Activated CD4-positive, alpha-beta T cell treated with anti-CD3 and anti-CD28 coated beads, Interleukin-2, amount 50 U/mL, for 4 hours (primary cell): ENCODE data around the gene PPP1R13B.

Source experiments
- DNase-seq, 2 experiments: peaks; one replicate each; pipeline ENCODE4 v3.0.0-alpha.2; 2020

PPP1R13B gene

DNA sequence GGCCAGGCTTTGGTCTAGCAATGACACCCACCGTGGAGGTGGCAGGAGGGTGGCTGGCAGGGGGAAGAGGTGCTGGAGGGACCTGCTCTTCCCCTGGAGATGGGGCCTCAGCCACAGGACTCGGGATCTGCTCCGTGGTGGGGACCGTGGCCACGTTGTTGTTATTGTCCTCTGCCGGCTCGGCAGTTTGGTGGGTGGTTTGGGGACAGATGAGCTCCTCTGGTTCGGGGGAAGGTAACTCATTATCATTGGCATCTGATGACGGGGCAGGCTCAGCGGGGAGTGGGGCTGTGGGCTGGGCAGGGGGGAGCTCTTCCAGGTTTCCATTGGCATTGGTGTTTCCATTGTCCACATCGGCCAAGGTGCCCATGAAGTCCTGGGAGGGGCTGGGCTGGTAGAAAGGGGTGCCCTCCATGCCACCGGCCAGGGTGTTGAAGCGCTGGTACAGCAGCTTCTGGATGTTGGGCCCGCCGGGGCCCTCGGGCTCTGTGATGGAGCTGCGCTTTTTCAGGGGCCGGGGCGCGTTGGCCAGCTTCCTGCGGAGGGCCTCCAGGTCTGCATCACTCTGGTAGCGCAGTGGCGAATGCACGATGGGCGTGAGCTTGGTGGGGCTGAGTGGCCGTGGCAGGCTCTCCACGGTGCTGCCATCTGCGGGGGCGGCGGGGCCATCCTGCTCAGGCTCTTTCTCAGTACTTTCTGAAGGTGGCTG, 107.4 kb downstream of the PPP1R13B start:
- DNase-seq = no peak

DNA sequence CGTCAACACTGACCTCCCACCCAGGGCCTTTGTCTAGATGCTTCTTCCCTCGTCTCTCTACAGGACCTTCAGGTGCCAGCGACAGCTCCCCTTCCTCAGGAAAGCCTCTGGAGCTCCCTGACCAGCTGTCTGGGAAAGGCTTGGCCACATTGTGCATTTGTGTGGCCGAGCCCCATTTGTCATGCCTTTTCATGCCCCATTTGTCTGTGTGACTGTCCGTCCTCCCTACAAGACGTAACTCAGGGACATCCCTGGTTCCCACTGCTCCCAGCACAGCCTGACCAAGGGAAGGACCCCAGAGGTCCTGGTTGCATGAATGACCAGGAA, 107.9 kb downstream of the PPP1R13B start:
- no peak for DNase-seq

DNA sequence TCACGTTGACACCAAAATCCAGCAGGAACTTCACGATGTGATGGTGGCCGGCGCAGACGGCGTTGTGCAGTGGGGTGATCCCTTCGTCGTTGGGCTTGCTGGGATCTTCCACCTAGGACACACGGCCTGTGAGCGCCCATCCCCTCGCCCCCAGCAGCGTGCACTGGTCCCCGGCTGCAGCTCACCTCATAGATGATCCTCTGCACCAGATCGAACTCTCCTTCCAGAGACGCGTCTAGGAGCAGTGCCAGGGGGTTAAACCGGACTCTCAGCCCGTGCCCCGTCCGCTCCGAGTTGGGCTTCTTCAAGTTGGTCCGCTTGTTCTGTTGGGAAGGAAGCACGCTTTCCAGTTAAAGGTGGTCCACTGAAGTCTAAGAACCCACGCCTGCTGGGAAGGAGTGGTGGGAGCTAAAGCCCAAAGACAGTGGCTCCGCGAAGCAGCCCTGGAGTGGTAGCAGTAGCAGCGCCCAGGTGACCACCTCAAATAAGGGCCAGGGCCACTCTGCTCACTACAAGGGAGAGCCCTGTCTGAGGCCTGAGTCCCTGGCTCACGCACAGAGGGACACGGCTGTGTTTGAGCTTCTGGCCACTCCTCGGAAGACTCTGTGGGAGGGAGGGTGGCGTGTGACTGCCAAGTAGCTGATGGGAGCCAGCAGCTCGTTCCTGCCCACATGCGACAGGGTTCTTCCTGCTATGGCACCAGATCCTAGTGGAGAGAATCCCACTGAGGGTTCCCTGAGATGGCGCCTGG, 108.5 kb downstream of the PPP1R13B start:
- DNase-seq = no peak

DNA sequence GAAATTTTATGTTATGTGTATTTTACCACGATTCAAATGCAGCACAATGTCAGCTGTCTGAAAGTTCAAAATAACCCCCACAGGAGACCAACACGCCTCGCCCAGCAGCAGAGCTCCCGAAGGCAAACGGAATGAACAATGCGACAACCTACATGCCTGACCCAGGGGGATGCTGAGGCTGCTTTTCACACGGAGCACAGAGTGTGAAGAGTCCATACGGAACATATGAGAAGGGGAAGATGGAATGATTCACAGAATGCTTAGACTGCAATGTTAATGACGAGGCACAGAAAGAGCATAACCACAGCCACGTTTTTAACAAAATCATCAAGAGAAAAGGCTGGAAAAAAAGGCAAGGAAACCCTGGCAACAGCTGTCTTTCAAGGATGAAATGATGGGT, 109.2 kb downstream of the PPP1R13B start:
- no peak for DNase-seq

DNA sequence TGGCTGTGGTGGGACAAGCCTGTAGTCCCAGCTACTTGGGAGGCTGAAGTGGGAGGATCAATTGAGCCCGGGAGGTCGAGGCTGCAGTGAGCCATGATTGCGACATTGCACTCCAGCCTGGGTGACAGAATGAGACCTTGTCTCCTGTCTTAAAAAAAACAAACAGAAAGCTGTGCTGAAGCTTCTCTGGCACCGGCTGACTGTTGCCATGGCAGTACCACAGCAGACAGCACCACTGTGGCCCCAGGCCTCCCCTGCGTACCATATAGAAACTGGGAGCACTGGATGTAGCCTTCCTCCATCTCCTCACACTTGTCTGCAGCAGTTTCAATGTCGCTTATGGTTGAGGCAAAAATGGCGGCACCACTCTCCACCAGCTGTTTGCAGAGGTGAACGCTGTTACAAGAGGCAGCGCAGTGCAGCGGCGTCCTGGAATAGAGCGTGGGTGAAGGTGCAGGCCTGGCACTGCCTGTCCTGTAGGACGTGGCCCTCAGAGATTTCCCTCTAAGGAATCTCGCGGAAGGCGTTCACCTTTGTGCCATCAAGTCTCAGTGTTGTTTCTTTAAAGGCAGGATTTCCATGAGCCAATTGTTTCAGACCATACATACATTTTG, 109.8 kb downstream of the PPP1R13B start:
- no peak for DNase-seq

DNA sequence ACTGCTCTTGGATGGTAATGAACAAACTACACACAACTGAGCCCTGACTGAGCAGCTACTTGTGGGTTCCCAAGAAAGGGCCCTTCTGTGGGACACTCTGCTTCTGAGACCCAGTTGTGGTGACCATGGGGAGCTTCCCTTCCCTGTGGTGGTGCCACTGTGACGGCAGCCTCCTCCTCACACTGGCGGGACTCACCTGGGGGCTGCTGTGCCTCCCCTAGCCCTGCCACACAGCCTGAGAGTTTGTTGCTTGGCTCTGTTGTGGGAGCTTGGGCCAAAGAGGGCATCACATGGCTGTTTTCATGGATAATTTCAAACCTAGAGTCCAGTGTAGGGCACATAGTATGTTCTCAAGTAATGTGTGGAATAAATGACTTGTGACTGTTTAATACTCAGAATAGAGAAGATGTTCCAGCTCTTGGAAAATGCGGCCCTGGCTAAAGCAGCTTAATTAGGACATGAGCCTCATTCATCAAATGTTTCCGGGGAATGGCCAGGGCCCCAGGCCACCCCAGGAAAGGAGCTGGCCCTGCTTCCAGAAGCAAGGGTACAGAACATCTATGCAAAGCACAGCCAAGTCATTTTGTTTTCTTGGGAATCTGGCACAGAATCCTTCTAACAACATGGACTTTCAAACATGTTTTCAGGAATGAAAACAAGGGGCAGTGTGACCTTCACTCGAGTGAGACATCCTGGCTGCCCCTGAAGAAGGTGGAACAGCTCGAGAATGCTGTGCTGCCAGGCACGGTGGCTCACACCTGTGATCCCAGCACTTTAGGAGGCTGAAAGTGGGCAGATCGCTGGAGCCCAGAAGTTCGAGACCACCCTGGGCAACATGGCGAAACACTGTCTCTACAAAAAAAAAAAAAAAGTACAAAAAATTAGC, 110.6 kb downstream of the PPP1R13B start:
- no peak for DNase-seq

DNA sequence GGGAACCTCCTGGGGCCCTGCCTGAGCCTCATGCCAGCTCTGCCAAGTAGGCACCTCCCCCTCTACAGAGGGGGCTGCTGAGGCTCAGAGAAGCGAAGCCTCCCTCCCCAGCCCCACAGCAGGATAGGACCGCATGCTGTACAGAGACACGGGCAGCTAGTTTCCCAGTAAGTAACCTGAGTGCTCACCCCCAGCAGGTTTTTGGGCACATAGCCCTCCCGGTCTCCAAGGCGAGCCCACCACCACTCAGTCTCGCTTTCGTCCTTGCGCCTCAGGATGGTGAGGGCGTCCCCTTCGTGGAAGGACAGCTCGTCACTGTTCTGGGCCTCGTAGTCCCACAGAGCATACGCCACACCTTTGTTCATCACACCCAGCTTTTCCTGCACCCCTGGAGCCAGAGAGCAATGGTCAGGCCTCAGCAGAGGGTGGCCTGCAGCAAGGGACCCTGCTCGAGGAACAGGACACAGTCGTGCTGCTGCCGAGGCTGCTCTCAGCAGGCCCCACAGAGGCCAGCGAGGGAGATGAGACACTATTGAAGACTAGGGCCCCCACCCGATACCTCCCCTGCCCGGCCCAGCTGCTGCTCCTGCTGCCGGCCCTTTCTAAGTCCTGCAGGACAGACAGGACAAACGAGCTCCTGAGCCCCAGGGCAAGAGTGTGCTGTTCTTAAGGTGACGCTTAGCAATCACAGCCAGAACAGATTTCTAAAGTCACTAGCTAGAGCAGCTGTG, 111.4 kb downstream of the PPP1R13B start:
- no peak for DNase-seq

DNA sequence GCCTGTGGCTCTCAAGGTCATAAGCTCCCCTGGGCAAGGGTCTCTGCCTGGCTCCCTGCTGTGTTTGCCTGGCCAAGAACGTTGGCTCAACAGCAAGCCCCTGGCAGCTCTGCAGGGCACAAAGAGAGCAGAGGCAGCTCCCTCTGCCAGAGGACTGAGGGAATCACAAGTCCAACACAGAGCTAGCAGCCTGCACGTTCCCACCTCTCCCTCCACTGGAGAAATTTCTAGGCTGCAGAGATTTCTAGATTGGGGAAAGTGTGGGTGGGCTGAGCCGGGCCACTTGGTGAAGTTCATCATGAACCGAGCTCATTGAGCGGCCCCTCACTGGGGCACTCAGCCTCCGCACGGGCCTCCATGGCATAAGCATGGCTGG, 111.9 kb downstream of the PPP1R13B start:
- no peak for DNase-seq

DNA sequence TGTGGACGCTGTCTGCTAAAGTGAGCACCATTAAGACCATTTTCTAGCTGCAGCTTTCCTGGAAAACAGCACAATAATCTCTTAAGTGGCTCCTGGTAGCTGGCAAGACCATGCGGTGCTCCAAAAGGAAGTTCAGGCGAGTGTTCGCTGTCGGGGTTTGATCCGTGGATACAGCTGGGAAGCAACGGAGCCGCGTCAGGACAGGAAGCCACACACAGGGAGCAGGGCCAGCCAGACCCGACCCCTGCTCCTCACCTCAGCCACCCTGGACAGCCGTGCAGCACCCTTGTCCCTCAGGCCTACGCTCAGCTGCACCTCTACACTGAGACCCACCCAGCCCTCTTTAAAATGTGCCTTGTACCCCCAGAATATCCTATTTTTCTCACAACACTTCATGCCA, 112.4 kb downstream of the PPP1R13B start:
- no peak for DNase-seq

DNA sequence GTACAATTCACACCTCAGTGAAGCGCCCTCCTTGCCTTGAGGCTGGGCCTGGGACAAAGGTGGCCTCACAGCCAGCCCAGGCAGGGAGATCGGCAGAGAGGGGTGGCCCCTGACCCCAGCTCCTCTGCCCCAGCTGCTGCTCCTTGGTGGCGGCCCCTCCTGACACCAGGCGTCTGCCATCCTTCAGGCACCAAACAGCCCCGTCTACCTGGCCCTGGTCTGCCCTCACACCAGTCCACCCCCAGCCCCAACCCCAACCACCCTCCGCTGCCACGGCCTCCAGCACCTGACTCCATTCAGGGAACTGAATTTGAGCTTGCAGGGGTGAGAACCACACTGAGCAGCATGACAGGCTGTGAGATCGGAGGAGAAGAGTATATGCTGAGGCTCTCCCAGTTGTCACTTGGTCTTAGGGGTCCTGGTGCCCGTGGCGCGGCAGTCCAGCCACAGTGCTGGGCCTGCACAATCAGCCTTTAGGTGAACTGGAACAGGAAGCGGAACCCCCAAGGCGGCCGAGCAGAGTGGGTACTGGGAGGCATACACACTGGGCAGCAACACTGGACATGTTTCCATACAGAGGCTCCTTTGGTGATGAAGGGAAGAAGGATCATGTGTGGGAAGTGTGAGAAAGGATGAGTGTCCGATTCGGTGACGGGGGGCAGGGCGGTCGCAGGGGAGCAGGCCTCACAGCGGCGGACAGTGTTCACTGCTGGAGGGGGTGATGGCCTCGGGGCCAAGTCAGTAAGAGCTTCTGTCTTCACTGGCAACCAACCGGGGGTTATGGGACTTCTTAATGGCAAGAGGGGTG, 113.1 kb downstream of the PPP1R13B start:
- DNase-seq = no peak

DNA sequence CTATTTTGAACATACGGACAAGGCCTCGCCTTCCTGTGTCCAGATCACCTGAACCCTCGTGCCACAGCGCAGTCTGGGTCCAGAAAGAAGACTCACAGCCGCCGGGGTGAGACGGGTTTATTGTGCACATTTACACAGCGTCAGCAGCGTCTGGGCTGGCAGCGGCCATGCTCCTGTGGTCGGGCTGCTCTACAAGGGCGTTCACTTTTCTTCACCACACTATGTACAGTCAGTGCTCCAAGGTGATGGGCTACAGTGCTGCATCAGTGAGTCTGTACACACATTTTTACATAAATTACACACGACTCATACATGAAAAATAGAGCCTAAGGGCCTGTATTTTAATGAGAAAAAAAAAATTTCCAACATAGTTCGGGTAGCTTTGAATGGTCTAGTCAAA, 113.7 kb downstream of the PPP1R13B start:
- DNase-seq = no peak

DNA sequence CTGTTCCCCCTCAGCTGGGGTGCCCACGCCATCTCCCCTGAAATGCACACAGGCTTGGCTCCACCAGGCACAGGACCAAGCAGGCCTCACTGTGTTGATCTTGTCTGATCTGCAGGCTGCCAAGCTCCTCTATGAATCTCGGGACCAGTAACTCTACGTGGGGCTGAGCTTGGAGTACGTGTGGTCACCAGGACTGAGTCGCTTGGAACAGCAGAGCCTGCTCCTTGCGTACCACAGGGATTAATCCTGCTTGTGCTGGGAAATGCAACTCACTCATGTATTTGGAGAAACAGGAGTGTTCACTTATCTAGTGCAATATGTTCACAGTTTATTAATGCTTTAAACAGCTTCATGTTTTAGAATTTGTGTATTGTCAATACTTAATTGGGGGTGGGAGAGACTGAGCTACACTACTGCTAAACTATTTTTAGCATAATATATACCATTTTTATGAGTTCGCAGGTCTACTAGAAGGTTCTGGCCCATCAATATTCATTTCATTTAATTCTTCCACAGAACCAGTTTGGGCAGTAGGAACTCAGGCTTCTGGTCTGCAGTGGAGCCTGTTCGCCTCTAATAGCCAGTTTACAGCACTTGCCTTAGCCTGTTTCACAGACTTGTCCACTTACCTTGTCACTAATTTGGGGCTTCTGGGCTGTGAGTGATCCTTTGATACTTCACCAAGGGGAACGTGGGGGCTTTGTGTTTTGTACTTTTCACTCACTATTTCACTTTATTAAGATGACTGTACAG, 114.3 kb downstream of the PPP1R13B start:
- DNase-seq = no peak

DNA sequence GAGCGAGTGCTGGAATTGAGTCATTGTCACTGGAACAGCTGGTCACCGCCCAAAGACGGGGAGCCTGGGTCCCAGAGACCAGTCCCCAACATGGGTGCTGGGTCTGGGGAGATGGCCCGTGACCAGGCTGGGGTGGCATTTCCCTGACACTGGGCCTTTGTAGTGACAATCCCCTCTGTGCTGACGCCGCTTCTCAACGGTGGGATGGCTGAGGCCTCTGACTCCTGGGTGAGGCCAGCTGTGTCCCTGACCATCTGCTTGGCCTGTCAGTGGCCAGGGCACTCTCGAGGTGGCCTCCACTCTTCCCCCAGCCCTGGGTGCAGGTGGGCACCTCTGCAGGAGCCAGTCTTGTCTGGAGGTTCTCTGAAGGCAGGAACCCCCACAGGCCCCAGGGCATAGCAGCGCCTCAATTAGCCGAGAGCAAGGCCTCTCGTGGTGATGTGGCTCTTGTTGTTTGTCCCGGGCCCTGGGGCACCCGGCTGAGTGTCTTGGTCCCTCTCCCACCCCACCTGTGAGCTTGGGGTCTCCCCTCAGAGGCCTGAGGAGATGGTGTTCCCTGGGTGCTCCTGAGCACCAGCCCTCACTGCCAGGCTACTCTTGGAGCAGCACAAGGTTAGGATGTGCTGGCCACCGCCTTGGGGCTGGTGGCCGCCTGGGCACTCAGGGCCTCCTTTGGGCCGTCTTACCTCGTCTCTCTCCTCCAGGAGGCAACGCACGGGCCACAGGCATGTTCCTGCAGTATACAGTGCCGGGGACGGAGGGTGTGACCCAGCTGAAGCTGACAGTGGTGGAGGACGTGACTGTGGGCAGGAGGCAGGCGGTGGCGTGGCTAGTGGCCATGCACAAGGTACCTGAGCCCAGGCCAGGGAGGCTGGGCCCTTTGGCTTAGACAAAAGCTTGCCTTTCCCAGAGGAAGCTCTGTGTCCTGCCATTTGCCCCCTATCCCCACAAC, 115.2 kb downstream of the PPP1R13B start:
- no peak for DNase-seq

DNA sequence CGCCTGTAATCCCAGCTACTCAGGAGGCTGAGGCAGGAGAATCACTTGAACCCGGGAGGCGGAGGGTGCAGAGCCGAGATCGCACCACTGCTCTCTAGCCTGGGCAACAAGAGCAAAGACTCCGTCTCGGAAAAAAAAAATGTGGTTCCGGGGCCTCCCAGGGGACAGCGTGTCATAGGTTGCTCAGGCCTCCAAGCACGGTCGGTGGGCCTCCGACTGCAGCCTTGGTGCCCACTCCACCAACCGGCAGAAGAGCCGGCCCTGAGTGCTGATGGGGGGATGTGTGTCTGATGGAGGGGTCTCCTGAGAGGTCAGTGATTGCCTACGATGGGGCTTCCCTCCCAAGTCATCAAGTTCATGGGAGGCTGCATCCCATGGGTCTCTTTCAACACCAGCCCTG, 115.9 kb downstream of the PPP1R13B start:
- no peak for DNase-seq

DNA sequence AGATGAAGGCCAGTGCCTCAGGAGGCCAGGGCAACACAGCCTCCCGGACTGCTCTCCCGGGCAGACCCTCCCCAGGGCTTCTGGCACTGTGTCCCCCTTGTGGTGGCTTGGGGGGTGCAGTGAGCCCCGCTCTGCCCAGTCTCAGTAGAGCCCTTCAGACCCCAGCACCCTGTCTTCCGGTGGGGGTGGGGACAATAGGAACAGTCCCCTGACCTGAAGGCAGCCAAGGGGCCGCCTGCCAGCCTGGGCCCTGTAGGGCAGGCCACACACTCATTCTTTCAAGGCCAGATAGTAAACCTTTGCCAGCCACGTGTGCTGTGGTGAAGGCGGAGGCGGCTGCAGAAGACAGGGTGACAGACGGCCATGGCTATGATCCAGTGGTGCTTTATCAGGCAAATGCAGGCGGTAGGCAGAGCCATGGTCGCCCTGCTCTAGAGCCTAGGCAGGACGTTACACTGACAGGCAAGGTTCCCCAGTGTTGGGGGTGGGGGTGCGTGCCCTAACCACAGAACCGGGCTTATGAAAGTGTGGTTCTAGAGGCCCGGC, 116.8 kb downstream of the PPP1R13B start:
- no peak for DNase-seq

DNA sequence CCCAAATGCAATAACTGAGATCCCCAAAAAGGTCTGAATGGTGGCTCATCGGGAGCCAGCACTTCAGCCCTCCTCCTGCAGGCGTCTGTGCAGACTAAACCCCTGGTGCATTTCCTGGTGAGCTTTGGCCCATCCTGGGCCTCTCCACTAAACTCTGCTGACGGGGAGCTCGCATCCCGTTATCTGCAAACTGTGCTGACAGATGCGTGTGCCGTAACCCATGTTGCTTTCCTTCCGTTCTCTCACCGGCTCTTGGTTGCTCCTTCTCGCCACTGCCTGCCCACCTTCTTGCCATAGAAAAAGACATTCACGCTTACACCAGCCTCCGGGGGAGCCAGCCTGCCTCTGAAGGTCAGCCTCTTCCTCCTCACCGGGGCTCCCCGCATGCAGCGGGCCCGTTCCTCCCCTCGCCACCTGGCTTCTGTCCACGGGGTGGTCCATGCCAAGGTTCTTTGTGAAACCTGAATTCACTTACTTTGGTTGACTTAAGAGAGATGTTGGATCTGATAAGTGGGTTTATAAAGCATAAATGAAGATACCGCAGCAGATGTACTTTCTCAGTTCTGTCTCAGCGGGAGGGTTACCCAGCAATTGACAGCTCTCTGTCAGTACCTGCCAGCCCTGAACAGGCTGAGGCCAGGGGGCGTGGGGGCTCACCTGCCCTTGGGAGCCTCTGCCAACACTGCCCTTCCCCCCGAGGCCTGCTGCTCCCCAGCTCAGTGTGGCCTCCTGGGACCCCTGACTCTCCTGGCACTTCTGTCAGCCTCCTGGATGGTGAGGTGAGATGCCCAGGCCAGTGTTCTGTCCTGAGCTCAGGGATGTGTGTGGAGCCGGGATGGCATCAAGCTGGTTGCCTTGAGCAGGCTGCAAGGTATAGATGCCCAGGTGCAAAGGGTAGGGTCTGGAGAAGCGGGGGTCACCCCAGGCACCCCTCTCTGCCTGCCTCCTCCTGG, 117.6 kb downstream of the PPP1R13B start:
- DNase-seq = no peak

DNA sequence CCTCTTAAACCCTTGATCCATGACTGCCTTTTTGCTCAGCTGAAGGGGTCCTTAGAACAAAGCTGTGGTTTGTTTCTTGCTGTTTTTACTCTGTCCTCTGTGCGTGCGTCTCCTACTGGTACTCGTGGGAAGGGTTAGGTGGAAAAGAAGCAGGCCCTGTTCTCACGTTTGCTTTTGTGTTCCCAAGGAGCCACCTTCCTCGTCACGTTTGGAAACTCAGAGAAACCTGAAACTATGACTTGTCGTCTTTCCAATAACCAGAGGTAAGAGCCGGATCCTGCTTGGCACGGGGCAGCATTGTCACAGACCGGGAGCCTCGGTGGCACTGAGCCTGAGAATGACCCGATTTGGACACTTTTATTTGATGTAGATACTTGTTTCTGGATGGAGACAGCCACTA, 118.7 kb downstream of the PPP1R13B start:
- no peak for DNase-seq

DNA sequence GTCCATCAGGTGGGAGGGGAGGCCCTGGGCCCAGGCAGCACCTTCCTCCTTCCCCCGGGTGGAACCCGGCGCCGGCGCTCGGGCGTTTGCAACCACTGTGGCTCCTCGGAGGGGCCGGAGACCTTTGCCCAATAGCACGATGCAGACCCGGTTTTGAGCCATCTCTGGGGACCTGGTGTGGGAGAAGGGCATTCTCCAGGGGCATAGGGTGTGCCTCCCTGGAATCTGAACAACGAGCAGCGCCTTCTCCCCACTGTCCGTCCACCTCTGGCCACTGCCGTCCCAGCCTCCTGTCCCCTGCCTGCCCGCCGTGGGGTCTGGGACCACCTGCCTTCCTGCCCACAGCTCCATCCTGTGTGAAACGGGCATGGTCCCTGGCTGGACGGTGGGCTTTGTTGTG, 119.2 kb downstream of the PPP1R13B start:
- no peak for DNase-seq
